Heart left ventricle (tissue), 13 donors: ENCODE data around the gene SPECC1.

Source experiments
- CTCF ChIP-seq, 12 donors: fragments of 200-600 bp; sonication (generic) in 4 of 12; IDR thresholded peaks; one replicate each; pipeline versions ENCODE4 v1.5.0 to v1.8.0; 2018 to 2022; ENCODE audit warnings: antibody characterized with exemption in 12 of 12, mild to moderate bottlenecking in 5 of 12
- POLR2A ChIP-seq, 2 donors: fragments of 450-650 bp; IDR thresholded peaks; one replicate each; pipeline ENCODE4 v1.6.1; 2017; ENCODE audit warnings: antibody characterized with exemption in 2 of 2, mild to moderate bottlenecking in 2 of 2, moderate library complexity in 2 of 2
- donor health status: ischemic (EF 13 %, LVEDD 7.1; RV severe dilation, severe dysfunction).
- donor health status: DM: no; HTN: yes; CAD: no.
- donor health status: DM: no; HTN: no; CAD: no.
- donor health status: ischemic (EF 25% LVEDD 6.9; RV normal size, moderate dysfunction).
- donor health status: ischemic (EF 25% LVEDD 5.7; RV mildly dilated, moderate dysfunction).
- donor health status: ischemic (EF 35%, LVEDD 5.7; RV mildly dilated, moderate dysfunction).
- donor health status: nonischemic (EF 11% LVEDD 7.7; RV severe dilation, severe dysfunction).
- donor health status: DM: yes; HTN: yes; CAD: no.
- donor health status: PGD.
- donor health status: ischemic (EF 29% LVEDD 5.4; RV normal size, mild dysfunction).
- donor health status: nonischemic (EF 23%, LVEDD 6.1; RV moderate dilation, normal function).

- TF ChIP-seq CTCF (IDR thresholded peaks at IDR 0.05): no peak
- no peak for TF ChIP-seq POLR2A (IDR thresholded peaks at IDR 0.05)
These were observed 208.5 kb downstream of the SPECC1 start for GRCh38 chr17:20217677-20218076.
